Activated B cell treated with CpG ODN at 0.5 μM for 24 hours (primary cell): Measurements from ENCODE around the gene SKI. TPM values are rescaled to one million over a fixed set of nuclear protein-coding genes. Genes with fewer than 3 reads are reported as not detected.

Experiments used
- ATAC-seq: fragments of 200-7000 bp; cut with Tn5 transposase; one replicate; pipeline ENCODE4 v1.10.0; 2021; ENCODE audit warnings: low read depth, mild to moderate bottlenecking, moderate library complexity
- CTCF ChIA-PET: fragments of 350-600 bp; sonication (Branson Sonifier 250); formaldehyde crosslinking; loops from one replicate; lab custom pipeline; 2021; ENCODE audit warnings: antibody characterized with exemption; lab: Charles Lee
- POLR2A ChIA-PET: fragments of 350-600 bp; sonication (Branson Sonifier 250); formaldehyde crosslinking; loops from one replicate; lab custom pipeline; 2021; ENCODE audit warnings: antibody characterized with exemption; lab: Charles Lee
- DNase-seq: peaks from one replicate; pipeline ENCODE4 v3.0.0; 2022
- H3K27ac Mint-ChIP-seq: one replicate; pipeline ENCODE4 v1.8.0; 2020; ENCODE audit warnings: mixed read lengths
- H3K27me3 Mint-ChIP-seq: one replicate; pipeline ENCODE4 v1.8.0; 2021; ENCODE audit warnings: mixed read lengths
- H3K36me3 Mint-ChIP-seq: one replicate; pipeline ENCODE4 v1.8.0; 2021; ENCODE audit warnings: low read depth, mixed read lengths
- H3K4me1 Mint-ChIP-seq: one replicate; pipeline ENCODE4 v1.8.0; 2021; ENCODE audit warnings: mixed read lengths
- H3K4me3 Mint-ChIP-seq: one replicate; pipeline ENCODE4 v1.8.0; 2020; ENCODE audit warnings: mild to moderate bottlenecking, mixed read lengths
- H3K9me3 Mint-ChIP-seq: one replicate; pipeline ENCODE4 v1.8.0; 2020; ENCODE audit warnings: mixed read lengths
- intact Hi-C: fragments of 100-400 bp; cut with micrococcal nuclease; formaldehyde crosslinking; loops from one replicate; pipeline ENCODE4 v1.15.1; 2024
- total RNA-seq: library from RNA; stranded (reverse); gene quantifications from 2 replicates; pipeline ENCODE4 v1.2.3, GENCODE V29; 2022
- TF ChIP-seq, protein P1 (sequence below): fragments of 200-600 bp; IDR thresholded peaks from one replicate; pipeline ENCODE4 v1.8.0; 2022; ENCODE audit warnings: antibody characterized with exemption, mild to moderate bottlenecking

Gene SKI
- total RNA-seq, 1 donor from 2014 or later, result 37.6 TPM

DNA sequence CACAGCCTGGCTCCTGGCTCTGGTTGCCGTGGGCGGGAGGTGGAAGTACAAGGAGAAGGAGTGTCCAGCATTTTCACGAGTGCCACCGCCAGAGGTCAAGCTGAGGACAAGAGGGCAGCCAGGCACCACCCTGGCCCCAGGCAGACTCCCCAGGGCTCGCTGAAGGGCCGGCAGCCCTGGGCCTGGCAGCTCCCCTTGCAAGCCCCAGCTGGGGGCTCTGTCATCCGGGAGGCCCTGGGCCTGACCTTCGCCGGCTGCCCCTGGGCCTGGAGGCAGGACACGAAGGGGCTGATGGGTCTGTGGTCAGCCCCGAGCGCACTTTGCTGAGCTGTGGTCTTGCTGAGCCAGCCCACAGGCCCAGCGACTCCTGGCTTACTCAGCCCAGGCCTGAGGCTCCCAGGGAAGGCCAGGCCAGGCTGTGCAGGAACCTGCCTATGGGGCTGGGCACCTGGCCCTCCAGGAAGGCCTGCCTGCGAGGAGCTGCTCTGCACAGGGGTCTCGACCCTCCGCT lies 88.4 kb downstream of the SKI start:
- intact Hi-C loops, result no loop called here
- ChIA-PET CTCF (interaction anchor here (2.1 to 2.6 kb wide), 2 partner anchors 16 to 121 kb away, joined by 10 to 11 read pairs; partner anchors contain the start of gene FAAP20), POLR2A (interaction anchor here (1.9 to 7.7 kb wide), 4 partner anchors 15 to 122 kb away, joined by 7 to 100 read pairs (median 16); partner anchors contain the start of gene FAAP20)
- no peaks in the 10 kb centered on the region for H3K9me3 Mint-ChIP-seq
- TF ChIP-seq, protein P1, sequence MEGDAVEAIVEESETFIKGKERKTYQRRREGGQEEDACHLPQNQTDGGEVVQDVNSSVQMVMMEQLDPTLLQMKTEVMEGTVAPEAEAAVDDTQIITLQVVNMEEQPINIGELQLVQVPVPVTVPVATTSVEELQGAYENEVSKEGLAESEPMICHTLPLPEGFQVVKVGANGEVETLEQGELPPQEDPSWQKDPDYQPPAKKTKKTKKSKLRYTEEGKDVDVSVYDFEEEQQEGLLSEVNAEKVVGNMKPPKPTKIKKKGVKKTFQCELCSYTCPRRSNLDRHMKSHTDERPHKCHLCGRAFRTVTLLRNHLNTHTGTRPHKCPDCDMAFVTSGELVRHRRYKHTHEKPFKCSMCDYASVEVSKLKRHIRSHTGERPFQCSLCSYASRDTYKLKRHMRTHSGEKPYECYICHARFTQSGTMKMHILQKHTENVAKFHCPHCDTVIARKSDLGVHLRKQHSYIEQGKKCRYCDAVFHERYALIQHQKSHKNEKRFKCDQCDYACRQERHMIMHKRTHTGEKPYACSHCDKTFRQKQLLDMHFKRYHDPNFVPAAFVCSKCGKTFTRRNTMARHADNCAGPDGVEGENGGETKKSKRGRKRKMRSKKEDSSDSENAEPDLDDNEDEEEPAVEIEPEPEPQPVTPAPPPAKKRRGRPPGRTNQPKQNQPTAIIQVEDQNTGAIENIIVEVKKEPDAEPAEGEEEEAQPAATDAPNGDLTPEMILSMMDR, result no peak
- no peak for DNase-seq
- no peaks in the 10 kb centered on the region for H3K27me3 Mint-ChIP-seq
- no peak for ATAC-seq
- H3K36me3 Mint-ChIP-seq, result no peaks in the 10 kb centered on the region
- H3K4me3 Mint-ChIP-seq, result no peak overlapping the region
- H3K4me1 Mint-ChIP-seq, result peaks cover 33% of the 10 kb centered on the region
- no peak overlapping the region for H3K27ac Mint-ChIP-seq

DNA sequence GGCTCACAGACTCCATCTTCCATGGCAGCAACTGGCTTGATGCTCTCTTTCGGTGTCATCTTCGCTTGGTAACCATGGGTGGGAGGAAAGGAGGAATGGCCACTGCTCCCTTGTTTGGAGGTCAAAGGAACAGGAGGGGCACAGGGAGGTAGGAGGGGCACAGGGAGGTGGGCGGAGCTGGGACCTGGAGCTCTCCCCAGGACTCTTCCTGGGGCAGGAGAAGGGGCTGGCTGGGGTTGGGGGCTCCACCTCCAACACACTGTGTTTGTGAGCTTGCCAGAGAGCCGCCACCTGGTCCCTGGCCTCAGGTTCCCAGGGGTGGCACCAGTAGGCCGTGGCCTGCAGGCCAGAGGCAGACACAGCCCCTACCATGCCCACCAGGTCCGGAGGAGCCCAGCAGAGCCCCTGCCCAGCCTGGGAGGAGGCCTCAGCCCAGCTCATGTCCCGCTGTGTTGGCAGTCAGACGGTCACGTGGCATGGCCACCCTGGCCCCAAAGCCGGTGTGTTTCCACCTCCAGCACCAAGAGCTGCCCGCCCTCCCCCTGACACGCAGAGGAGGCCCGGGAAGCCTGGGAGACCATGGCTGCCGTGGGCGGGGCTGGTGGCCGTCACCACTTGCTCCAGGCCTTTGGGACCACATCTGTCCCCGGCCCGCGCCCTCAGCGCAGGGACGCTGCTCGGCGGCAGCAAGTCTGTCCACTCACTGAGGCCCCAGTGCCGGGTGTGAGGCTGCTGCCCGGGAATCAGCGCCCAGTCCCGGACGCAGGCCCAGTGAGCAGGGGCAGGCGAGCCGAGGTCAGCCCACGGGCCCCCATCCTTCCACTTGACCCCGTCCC lies 89.3 kb downstream of the SKI start:
- Mint-ChIP-seq H3K27me3 (no peaks in the 10 kb centered on the region), H3K9me3 (no peaks in the 10 kb centered on the region), H3K36me3 (no peaks in the 10 kb centered on the region), H3K4me3 (peak overlapping the region; percentile 54), H3K4me1 (peaks cover 23% of the 10 kb centered on the region), H3K27ac (no peak overlapping the region)
- TF ChIP-seq, protein P1, result no peak
- intact Hi-C loops, result no loop called here
- DNase-seq, result no peak
- ATAC-seq, result no peak
- ChIA-PET CTCF (no interaction called here), POLR2A (interaction anchor here (2.6 kb wide), 1 partner anchor 123 kb away, joined by 24 read pairs; the partner anchor contains the start of gene FAAP20)

DNA sequence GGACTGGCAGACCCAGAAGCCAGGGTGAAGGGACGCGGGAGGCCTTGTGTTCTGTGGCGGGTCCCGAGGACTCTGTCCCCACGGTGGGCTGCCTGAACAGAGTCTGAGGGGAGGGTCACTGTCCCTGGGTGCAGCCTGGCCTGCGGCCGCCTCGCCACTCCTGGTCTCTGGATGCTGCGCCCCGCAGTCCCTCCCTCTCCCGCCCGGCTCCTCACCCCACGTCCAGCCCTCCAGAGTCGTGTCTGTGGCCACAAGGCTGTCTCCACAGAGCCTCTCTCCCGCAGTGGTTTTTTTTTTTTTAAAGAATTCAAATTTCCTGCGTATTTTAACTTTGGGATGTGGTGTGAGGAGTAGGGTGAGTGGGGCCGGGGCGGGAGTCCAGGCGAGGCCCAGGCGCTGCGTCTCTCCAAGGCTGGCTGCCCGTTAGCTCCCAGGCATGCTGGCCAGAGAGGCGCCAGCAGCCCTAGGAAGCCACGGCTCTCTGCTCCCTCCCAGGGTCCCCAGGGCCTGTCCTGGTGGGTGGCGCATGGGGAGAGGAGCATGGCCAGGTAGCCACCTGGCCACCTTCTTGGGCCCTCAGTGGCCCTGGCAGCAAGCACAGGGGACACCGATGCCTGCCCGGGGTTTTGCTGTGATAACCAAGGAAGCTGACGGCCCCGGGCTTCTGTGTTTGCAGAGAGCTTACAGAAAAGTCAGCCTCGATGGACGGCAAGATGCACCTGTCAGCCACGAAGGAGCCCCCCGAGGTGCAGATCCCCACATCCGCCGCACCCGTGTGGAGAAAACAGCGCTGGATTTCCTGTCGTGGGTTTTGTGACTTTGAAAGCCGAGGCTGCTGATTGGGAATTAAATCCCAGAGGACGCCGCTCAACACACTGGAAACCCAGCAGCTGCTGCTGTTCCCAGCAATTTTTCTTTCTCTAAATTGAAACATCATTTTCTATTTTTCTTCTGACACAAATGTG lies 90.5 kb downstream of the SKI start:
- TF ChIP-seq, protein P1, result no peak
- intact Hi-C loops, result no loop called here
- ChIA-PET CTCF (no interaction called here), POLR2A (no interaction called here)
- DNase-seq (no peak), ATAC-seq (no peak)
- no peak overlapping the region for H3K4me3 Mint-ChIP-seq
- H3K27ac Mint-ChIP-seq, result no peak overlapping the region
- H3K4me1 Mint-ChIP-seq, result peaks cover 13% of the 10 kb centered on the region
- no peaks in the 10 kb centered on the region for H3K36me3 Mint-ChIP-seq
- no peaks in the 10 kb centered on the region for H3K9me3 Mint-ChIP-seq
- H3K27me3 Mint-ChIP-seq, result no peaks in the 10 kb centered on the region

DNA sequence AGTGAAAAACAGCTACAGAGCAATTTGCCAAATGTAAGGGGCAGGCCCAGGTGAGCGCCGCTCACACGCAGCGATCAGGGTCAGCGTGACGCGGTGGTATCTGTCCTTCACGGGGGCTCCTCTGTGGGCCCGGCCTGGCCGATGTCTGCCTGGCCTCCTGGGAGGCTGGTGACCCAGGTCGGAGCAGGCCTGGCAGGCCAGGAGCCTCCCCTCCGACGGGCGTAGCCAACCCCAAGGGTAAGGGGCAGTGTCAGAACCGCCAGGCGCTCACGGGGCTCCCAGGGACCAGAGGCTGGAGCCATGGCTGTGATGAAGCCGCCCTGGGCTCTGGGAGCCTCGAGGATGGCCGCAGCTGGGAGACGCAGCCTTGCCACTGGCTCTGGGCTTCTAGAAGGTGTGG lies 91.2 kb downstream of the SKI start:
- H3K36me3 Mint-ChIP-seq, result no peaks in the 10 kb centered on the region
- TF ChIP-seq, protein P1, result no peak
- DNase-seq (no peak), ATAC-seq (no peak)
- no peak overlapping the region for H3K27ac Mint-ChIP-seq
- POLR2A ChIA-PET, result no interaction called here
- peaks cover 8% of the 10 kb centered on the region for H3K4me1 Mint-ChIP-seq
- H3K9me3 Mint-ChIP-seq, result no peaks in the 10 kb centered on the region
- CTCF ChIA-PET, result no interaction called here
- no peaks in the 10 kb centered on the region for H3K27me3 Mint-ChIP-seq
- intact Hi-C loops, result no loop called here
- no peak overlapping the region for H3K4me3 Mint-ChIP-seq
